GM12878 (cell line): ENCODE data around the gene ARMC3. TPM values are rescaled to one million over a fixed set of nuclear protein-coding genes. Genes with fewer than 3 reads are reported as not detected.

Experiments used
- ATAC-seq: fragments of 200-7000 bp; cut with Tn5 transposase; 3 replicates; pipeline ENCODE4 v1.9.1; 2020; ENCODE audit warnings: mild to moderate bottlenecking, moderate library complexity
- BruUV-seq: library from RNA; stranded (reverse); fragments of 400-500 nt; replicated peaks from 2 replicates; lab custom pipeline; 2021; lab: Mats Ljungman, UMichigan
- CTCF ChIA-PET: fragments of 300-600 bp; sonication (Branson Sonifier 250); formaldehyde crosslinking; extraction: SDS; loops from one replicate; lab custom pipeline; 2021; ENCODE audit warnings: inconsistent platforms; lab: Yijun Ruan, JAX
- POLR2A ChIA-PET: fragments of 350-600 bp; formaldehyde crosslinking; extraction: SDS; loops from one replicate; lab custom pipeline; 2021; ENCODE audit warnings: inconsistent platforms; lab: Charles Lee
- RAD21 ChIA-PET: fragments of 300-600 bp; sonication (Branson Sonifier 250); formaldehyde crosslinking; loops from one replicate; lab custom pipeline; 2023; ENCODE audit warnings: antibody characterized with exemption; ENCODE audit not compliant: unreplicated experiment; lab: Charles Lee
- SMC1A ChIA-PET: fragments of 300-600 bp; sonication (Branson Sonifier 250); formaldehyde crosslinking; loops from one replicate; lab custom pipeline; 2023; ENCODE audit not compliant: unreplicated experiment, uncharacterized antibody; lab: Charles Lee
- DNase-seq: peaks from one replicate; pipeline ENCODE4 v3.0.0-alpha.2; 2011; ENCODE audit warnings: low read depth, low spot score
- FAIRE-seq: peaks from 3 replicates; lab custom pipeline; 2011; peaks lifted over from hg19 to GRCh38; lab: Jason Lieb, UNC
- H2AFZ ChIP-seq: 2 replicates; pipeline ENCODE4 v1.6.0; 2011; ENCODE audit warnings: low read depth, low read length, control low read depth; ENCODE audit not compliant: control insufficient read depth
- H3K27ac ChIP-seq: 2 replicates; pipeline ENCODE4 v1.5.1; 2011; ENCODE audit warnings: control low read depth; ENCODE audit not compliant: control insufficient read depth, insufficient read depth
- H3K27me3 ChIP-seq, 2 experiments: replicated peaks in 1 of 2; 2 replicates each; pipeline versions ENCODE4 v1.6.0 to v1.6.1; 2011; ENCODE audit warnings: low read length in 1 of 2; ENCODE audit not compliant: control insufficient read depth in 2 of 2, insufficient read depth in 2 of 2
- H3K36me3 ChIP-seq, 2 experiments: 2 replicates each; pipeline ENCODE4 v1.5.1; 2011; ENCODE audit warnings: low read length in 1 of 2; ENCODE audit not compliant: control insufficient read depth in 2 of 2, insufficient read depth in 2 of 2
- H3K4me1 ChIP-seq: 2 replicates; pipeline ENCODE4 v1.6.1; 2011; ENCODE audit warnings: mild to moderate bottlenecking, low read length, moderate library complexity, mixed read lengths; ENCODE audit not compliant: control insufficient read depth, insufficient read depth
- H3K4me2 ChIP-seq: 2 replicates; pipeline ENCODE4 v1.6.0; 2011; ENCODE audit warnings: control low read depth; ENCODE audit not compliant: control insufficient read depth, insufficient read depth
- H3K4me3 ChIP-seq: fragments of 200-600 bp; sonication (generic); 2 replicates; pipeline ENCODE4 v1.5.1; 2016
- H3K79me2 ChIP-seq: 2 replicates; pipeline ENCODE4 v1.6.0; 2011; ENCODE audit warnings: low read length; ENCODE audit not compliant: control insufficient read depth, insufficient read depth
- H3K9ac ChIP-seq: 2 replicates; pipeline ENCODE4 v1.8.0; 2011; ENCODE audit warnings: low read length, control low read depth, mixed read lengths; ENCODE audit not compliant: control insufficient read depth, insufficient read depth
- H3K9me3 ChIP-seq: replicated peaks from 3 replicates; pipeline ENCODE4 v1.5.1; 2011; ENCODE audit warnings: mild to moderate bottlenecking, low read length; ENCODE audit not compliant: control insufficient read depth, insufficient read depth
- H4K20me1 ChIP-seq: 2 replicates; pipeline ENCODE4 v1.6.0; 2011; ENCODE audit not compliant: control insufficient read depth, insufficient read depth
- BACH1 ChIP-seq: fragments of 450-650 bp; IDR thresholded peaks from 2 replicates; pipeline ENCODE4 v1.6.1; 2017; ENCODE audit warnings: mild to moderate bottlenecking, borderline replicate concordance
- BCL11A ChIP-seq: IDR thresholded peaks from 2 replicates; pipeline ENCODE4 v1.6.1; 2011; ENCODE audit warnings: low read depth, low read length
- BHLHE40 ChIP-seq, 2 experiments: fragments of 450-650 bp in 1 of 2; IDR thresholded peaks; 2 replicates each; pipeline ENCODE4 v1.6.1; 2011 to 2017; ENCODE audit warnings: low read depth in 2 of 2, borderline replicate concordance in 1 of 2, improper control_type of control experiment in 1 of 2, low read length in 1 of 2, mild to moderate bottlenecking in 1 of 2
- CUX1 ChIP-seq: IDR thresholded peaks from 2 replicates; pipeline ENCODE4 v1.6.1; 2012; ENCODE audit warnings: improper control_type of control experiment, low read depth, low read length; ENCODE audit not compliant: insufficient replicate concordance
- E2F4 ChIP-seq: IDR thresholded peaks from 2 replicates; pipeline ENCODE4 v1.6.1; 2012; ENCODE audit warnings: low read depth, low read length, improper control_type of control experiment
- IKZF2 ChIP-seq, 2 experiments: fragments of 450-650 bp; IDR thresholded peaks; 2 replicates each; pipeline ENCODE4 v1.6.1; 2017; ENCODE audit warnings: mild to moderate bottlenecking in 2 of 2, moderate library complexity in 2 of 2
- MEF2A ChIP-seq: IDR thresholded peaks from 2 replicates; pipeline ENCODE4 v1.6.1; 2011; ENCODE audit warnings: low read depth, mild to moderate bottlenecking, low read length, moderate library complexity; ENCODE audit not compliant: insufficient read depth
- NBN ChIP-seq: fragments of 450-650 bp; IDR thresholded peaks from 2 replicates; pipeline ENCODE4 v1.6.1; 2016
- NKRF ChIP-seq: fragments of 450-650 bp; conservative IDR thresholded peaks from 2 replicates; pipeline ENCODE4 v1.6.1; 2017; ENCODE audit warnings: mild to moderate bottlenecking, moderate library complexity
- SIX5 ChIP-seq: IDR thresholded peaks from 2 replicates; pipeline ENCODE4 v1.6.1; 2011; ENCODE audit warnings: mild to moderate bottlenecking, low read depth, low read length, moderate library complexity; ENCODE audit not compliant: severe bottlenecking
- STAT3 ChIP-seq: IDR thresholded peaks from 2 replicates; pipeline ENCODE4 v1.6.1; 2011; ENCODE audit warnings: low read depth, low read length, improper control_type of control experiment
- SUPT20H ChIP-seq: IDR thresholded peaks from 2 replicates; pipeline ENCODE4 v1.6.1; 2011; ENCODE audit warnings: low read depth, mild to moderate bottlenecking, low read length, moderate library complexity, borderline replicate concordance; ENCODE audit not compliant: control insufficient read depth
- USF2 ChIP-seq: IDR thresholded peaks from 2 replicates; pipeline ENCODE4 v1.6.1; 2011; ENCODE audit warnings: low read depth, low read length, improper control_type of control experiment, borderline replicate concordance
- in situ Hi-C: fragments of 300-500 bp; cut with MboI; formaldehyde crosslinking; loops from 9 replicates; pipeline ENCODE4 v1.14.3; 2018; ENCODE audit warnings: mixed read lengths
- intact Hi-C: fragments of 100-400 bp; cut with micrococcal nuclease; formaldehyde crosslinking; loops from one replicate; pipeline ENCODE4 v1.14.2; 2022; ENCODE audit not compliant: unreplicated experiment
- polyA plus RNA-seq, 11 experiments: library from polyadenylated mRNA; depleted of rRNA in 4 of 11; unstranded in 6 of 11; stranded (reverse) in 5 of 11; fragments of >200 nt; fragmentation: Nextera tagmentation in 4 of 11; fragmentation: Illumina TruSeq in 1 of 11; extraction: Ambion mirVana in 4 of 11; extraction: Trizol in 1 of 11; gene quantifications; 1 replicate in 1 of 11; 2 replicates in 10 of 11; pipeline versions ENCODE4 v1.2.1 to v1.2.3, GENCODE V29; 2011 to 2016; ENCODE audit warnings: inconsistent platforms in 2 of 11, missing spikeins in 2 of 11, low read depth in 1 of 11
- total RNA-seq, 4 experiments: library from RNA; depleted of rRNA in 3 of 4; stranded (reverse); fragments of >200 nt in 3 of 4; fragmentation: Illumina TruSeq in 1 of 4; extraction: Trizol in 1 of 4; gene quantifications; 2 replicates each; pipeline versions ENCODE4 v1.2.1 to v1.2.3, GENCODE V29; 2013 to 2021
- TF ChIP-seq, protein P1 (sequence below): fragments of 450-650 bp; IDR thresholded peaks from 2 replicates; pipeline ENCODE4 v1.6.1; 2017; ENCODE audit warnings: low read depth, mild to moderate bottlenecking, moderate library complexity

The ARMC3 gene
- total and polyA plus RNA-seq, 10 of the 15 experiments (the other 5 are each of a cell fraction or from before 2014, with no cell fraction given): 0.01 to 0.06 TPM; not detected in 8

GRCh38 chr10:23034790-23035189 is 106.9 kb downstream of the ARMC3 start:
- Histone ChIP-seq H3K4me3 (no peak overlapping the region), H3K9me3 (no peaks in the 10 kb centered on the region), H3K4me2 (no peak overlapping the region), H3K27ac (no peak overlapping the region), H3K27me3 (no peaks in the 10 kb centered on the region; a peak in 1 of 4 replicates), H4K20me1 (no peaks in the 10 kb centered on the region), H3K9ac (no peak overlapping the region), H3K36me3 (no peaks in the 10 kb centered on the region), H3K4me1 (no peaks in the 10 kb centered on the region), H3K79me2 (no peaks in the 10 kb centered on the region), H2AFZ (no peak overlapping the region)
- ChIA-PET SMC1A (interaction anchor here (1.6 kb wide), 1 partner anchor 9 kb away, joined by 5 read pairs; no protein-coding TSS in a partner anchor), CTCF (no interaction called here), RAD21 (no interaction called here), POLR2A (interaction anchor here (1.1 kb wide), 1 partner anchor 10 kb away, joined by 4 read pairs; no protein-coding TSS in a partner anchor)
- no TSS peak for BruUV-seq
- DNase-seq (no peak), FAIRE-seq (no peak), ATAC-seq (no peak)
- in situ Hi-C loops: no loop called here
- intact Hi-C loops: no loop called here
- TF ChIP-seq CUX1: no peak
- TF ChIP-seq BCL11A: no peak
- TF ChIP-seq BACH1: no peak
- TF ChIP-seq E2F4: no peak
- no peak for TF ChIP-seq NBN
- TF ChIP-seq NKRF: no peak
- TF ChIP-seq SUPT20H: no peak
- no peak for TF ChIP-seq USF2
- TF ChIP-seq MEF2A: no peak
- TF ChIP-seq, protein P1, sequence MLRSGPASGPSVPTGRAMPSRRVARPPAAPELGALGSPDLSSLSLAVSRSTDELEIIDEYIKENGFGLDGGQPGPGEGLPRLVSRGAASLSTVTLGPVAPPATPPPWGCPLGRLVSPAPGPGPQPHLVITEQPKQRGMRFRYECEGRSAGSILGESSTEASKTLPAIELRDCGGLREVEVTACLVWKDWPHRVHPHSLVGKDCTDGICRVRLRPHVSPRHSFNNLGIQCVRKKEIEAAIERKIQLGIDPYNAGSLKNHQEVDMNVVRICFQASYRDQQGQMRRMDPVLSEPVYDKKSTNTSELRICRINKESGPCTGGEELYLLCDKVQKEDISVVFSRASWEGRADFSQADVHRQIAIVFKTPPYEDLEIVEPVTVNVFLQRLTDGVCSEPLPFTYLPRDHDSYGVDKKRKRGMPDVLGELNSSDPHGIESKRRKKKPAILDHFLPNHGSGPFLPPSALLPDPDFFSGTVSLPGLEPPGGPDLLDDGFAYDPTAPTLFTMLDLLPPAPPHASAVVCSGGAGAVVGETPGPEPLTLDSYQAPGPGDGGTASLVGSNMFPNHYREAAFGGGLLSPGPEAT: no peak
- TF ChIP-seq IKZF2 (IDR thresholded peaks at IDR 0.05): no peak
- no peak for TF ChIP-seq STAT3
- TF ChIP-seq SIX5: no peak
- TF ChIP-seq BHLHE40 (IDR thresholded peaks at IDR 0.05; ENCODE audit: borderline replicate concordance in 1 of 2, low read depth in 2 of 2, low read length in 1 of 2): no peak
